Astrocyte (in vitro differentiated cells and primary cell): ENCODE measurements around the gene GLYATL3. TPM values are rescaled to one million over a fixed set of nuclear protein-coding genes. Genes with fewer than 3 reads are reported as not detected.

Source experiments
- DNase-seq: peaks from one replicate; pipeline ENCODE4 v3.0.0-alpha.2; 2010; ENCODE audit warnings: low read depth
- FAIRE-seq: peaks from 2 replicates; lab custom pipeline; 2011; peaks lifted over from hg19 to GRCh38; lab: Jason Lieb, UNC
- H2AFZ ChIP-seq: 2 replicates; pipeline ENCODE4 v1.6.0; 2012; ENCODE audit warnings: low read depth, low read length, inconsistent platforms
- H3K27ac ChIP-seq: 2 replicates; pipeline ENCODE4 v1.5.1; 2011; ENCODE audit warnings: low read depth, low read length, inconsistent platforms
- H3K27me3 ChIP-seq: 2 replicates; pipeline ENCODE4 v1.6.0; 2011; ENCODE audit warnings: low read length, inconsistent platforms; ENCODE audit not compliant: insufficient read depth
- H3K36me3 ChIP-seq: 2 replicates; pipeline ENCODE4 v1.5.1; 2011; ENCODE audit warnings: low read length, inconsistent platforms; ENCODE audit not compliant: insufficient read depth
- H3K4me1 ChIP-seq: 2 replicates; pipeline ENCODE4 v1.5.1; 2011; ENCODE audit warnings: low read length, inconsistent platforms; ENCODE audit not compliant: insufficient read depth
- H3K4me2 ChIP-seq: 2 replicates; pipeline ENCODE4 v1.6.0; 2012; ENCODE audit warnings: low read length, inconsistent platforms
- H3K4me3 ChIP-seq: 2 replicates; pipeline ENCODE4 v1.5.1; 2011; ENCODE audit warnings: low read depth, mild to moderate bottlenecking, low read length, inconsistent platforms; ENCODE audit not compliant: insufficient read depth
- H3K79me2 ChIP-seq: 2 replicates; pipeline ENCODE4 v1.6.0; 2012; ENCODE audit warnings: mild to moderate bottlenecking, low read length, inconsistent platforms; ENCODE audit not compliant: insufficient read depth
- H3K9ac ChIP-seq: 2 replicates; pipeline ENCODE4 v1.6.0; 2012; ENCODE audit warnings: mild to moderate bottlenecking, low read length, inconsistent platforms
- H3K9me3 ChIP-seq: 2 replicates; pipeline ENCODE4 v1.5.1; 2012; ENCODE audit warnings: low read depth, mild to moderate bottlenecking, low read length, inconsistent platforms; ENCODE audit not compliant: insufficient read depth
- H4K20me1 ChIP-seq: 2 replicates; pipeline ENCODE4 v1.6.0; 2012; ENCODE audit warnings: low read length, inconsistent platforms; ENCODE audit not compliant: insufficient read depth
- H3K27ac Mint-ChIP-seq: one replicate; pipeline ENCODE4 v1.8.0; 2021; ENCODE audit warnings: mild to moderate bottlenecking, mixed read lengths; ENCODE audit not compliant: unreplicated experiment
- H3K27me3 Mint-ChIP-seq: one replicate; pipeline ENCODE4 v1.8.0; 2021; ENCODE audit warnings: low read depth, mixed read lengths; ENCODE audit not compliant: unreplicated experiment
- H3K36me3 Mint-ChIP-seq: one replicate; pipeline ENCODE4 v1.8.0; 2021; ENCODE audit warnings: low read depth, mixed read lengths; ENCODE audit not compliant: unreplicated experiment
- H3K4me1 Mint-ChIP-seq: one replicate; pipeline ENCODE4 v1.8.0; 2021; ENCODE audit warnings: low read depth, mixed read lengths; ENCODE audit not compliant: unreplicated experiment
- H3K4me3 Mint-ChIP-seq: one replicate; pipeline ENCODE4 v1.8.0; 2021; ENCODE audit warnings: mild to moderate bottlenecking, moderate library complexity, mixed read lengths; ENCODE audit not compliant: unreplicated experiment
- H3K9me3 Mint-ChIP-seq: one replicate; pipeline ENCODE4 v1.8.0; 2021; ENCODE audit warnings: mild to moderate bottlenecking, mixed read lengths; ENCODE audit not compliant: unreplicated experiment
- EZH2 ChIP-seq: IDR thresholded peaks from 2 replicates; pipeline ENCODE4 v1.6.1; 2012; ENCODE audit warnings: mild to moderate bottlenecking, low read length, inconsistent platforms; ENCODE audit not compliant: insufficient read depth
- total RNA-seq: library from RNA; stranded (reverse); gene quantifications from 2 replicates; pipeline ENCODE4 v1.2.1, GENCODE V29; 2021
- TF ChIP-seq, protein P1 (sequence below): IDR thresholded peaks from 2 replicates; pipeline ENCODE4 v1.5.1; 2011; ENCODE audit warnings: low read depth, mild to moderate bottlenecking, inconsistent platforms, low read length, moderate library complexity; ENCODE audit not compliant: insufficient read depth

GLYATL3 gene
- total RNA-seq, 1 donor from 2014 or later, result not detected

DNA sequence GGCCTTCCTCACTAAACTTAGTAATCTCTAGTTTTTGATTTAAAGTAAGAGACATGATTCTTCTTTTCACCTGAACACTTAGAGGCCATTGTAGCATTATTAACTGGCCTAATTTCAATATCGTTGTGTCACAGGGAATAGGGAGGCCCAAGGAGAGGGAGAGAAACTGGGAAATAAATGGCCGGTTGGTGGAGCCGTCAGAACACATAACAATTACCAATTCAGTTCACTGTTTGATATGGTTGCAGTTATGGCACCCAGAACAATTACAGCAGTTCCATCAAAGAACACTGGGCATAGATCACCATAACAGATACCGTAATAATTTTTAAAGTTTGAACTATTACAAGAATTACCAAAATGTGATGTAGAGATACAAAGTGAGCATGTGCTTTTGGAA is 9.1 kb upstream of the GLYATL3 start:
- no peak for DNase-seq
- no peaks in the 10 kb centered on the region for H3K9me3 Mint-ChIP-seq
- Histone ChIP-seq H3K4me1 (no peaks in the 10 kb centered on the region), H2AFZ (no peak overlapping the region), H3K4me3 (no peak overlapping the region), H3K9me3 (no peaks in the 10 kb centered on the region), H3K36me3 (peaks cover 17% of the 10 kb centered on the region), H3K79me2 (no peaks in the 10 kb centered on the region), H3K27me3 (no peaks in the 10 kb centered on the region), H3K27ac (no peak overlapping the region), H3K9ac (no peak overlapping the region), H4K20me1 (no peaks in the 10 kb centered on the region), H3K4me2 (no peak overlapping the region)
- H3K36me3 Mint-ChIP-seq, result no peaks in the 10 kb centered on the region
- no peak for FAIRE-seq
- H3K4me1 Mint-ChIP-seq, result no peaks in the 10 kb centered on the region
- no peak overlapping the region for H3K4me3 Mint-ChIP-seq
- H3K27ac Mint-ChIP-seq, result no peak overlapping the region
- TF ChIP-seq, protein P1, sequence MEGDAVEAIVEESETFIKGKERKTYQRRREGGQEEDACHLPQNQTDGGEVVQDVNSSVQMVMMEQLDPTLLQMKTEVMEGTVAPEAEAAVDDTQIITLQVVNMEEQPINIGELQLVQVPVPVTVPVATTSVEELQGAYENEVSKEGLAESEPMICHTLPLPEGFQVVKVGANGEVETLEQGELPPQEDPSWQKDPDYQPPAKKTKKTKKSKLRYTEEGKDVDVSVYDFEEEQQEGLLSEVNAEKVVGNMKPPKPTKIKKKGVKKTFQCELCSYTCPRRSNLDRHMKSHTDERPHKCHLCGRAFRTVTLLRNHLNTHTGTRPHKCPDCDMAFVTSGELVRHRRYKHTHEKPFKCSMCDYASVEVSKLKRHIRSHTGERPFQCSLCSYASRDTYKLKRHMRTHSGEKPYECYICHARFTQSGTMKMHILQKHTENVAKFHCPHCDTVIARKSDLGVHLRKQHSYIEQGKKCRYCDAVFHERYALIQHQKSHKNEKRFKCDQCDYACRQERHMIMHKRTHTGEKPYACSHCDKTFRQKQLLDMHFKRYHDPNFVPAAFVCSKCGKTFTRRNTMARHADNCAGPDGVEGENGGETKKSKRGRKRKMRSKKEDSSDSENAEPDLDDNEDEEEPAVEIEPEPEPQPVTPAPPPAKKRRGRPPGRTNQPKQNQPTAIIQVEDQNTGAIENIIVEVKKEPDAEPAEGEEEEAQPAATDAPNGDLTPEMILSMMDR, result no peak
- no peak for TF ChIP-seq EZH2
- H3K27me3 Mint-ChIP-seq, result no peaks in the 10 kb centered on the region

GRCh38 chr6:49497304-49497703 is 2.4 kb upstream of the GLYATL3 start:
- H3K4me3 Mint-ChIP-seq, result no peak overlapping the region
- H3K27ac ChIP-seq, result no peak overlapping the region
- no peaks in the 10 kb centered on the region for H3K4me1 ChIP-seq
- H3K36me3 Mint-ChIP-seq, result no peaks in the 10 kb centered on the region
- no peak overlapping the region for H3K27ac Mint-ChIP-seq
- H3K4me2 ChIP-seq, result no peak overlapping the region
- H3K9me3 Mint-ChIP-seq, result no peaks in the 10 kb centered on the region
- no peak for FAIRE-seq
- no peak overlapping the region for H2AFZ ChIP-seq
- H3K9me3 ChIP-seq, result no peaks in the 10 kb centered on the region
- H3K9ac ChIP-seq, result no peak overlapping the region
- no peak overlapping the region for H3K4me3 ChIP-seq
- no peaks in the 10 kb centered on the region for H4K20me1 ChIP-seq
- H3K27me3 Mint-ChIP-seq, result no peaks in the 10 kb centered on the region
- no peaks in the 10 kb centered on the region for H3K79me2 ChIP-seq
- no peaks in the 10 kb centered on the region for H3K27me3 ChIP-seq
- H3K36me3 ChIP-seq, result no peaks in the 10 kb centered on the region
- TF ChIP-seq, protein P1, result no peak
- no peak for TF ChIP-seq EZH2
- no peak for DNase-seq
- no peaks in the 10 kb centered on the region for H3K4me1 Mint-ChIP-seq

DNA sequence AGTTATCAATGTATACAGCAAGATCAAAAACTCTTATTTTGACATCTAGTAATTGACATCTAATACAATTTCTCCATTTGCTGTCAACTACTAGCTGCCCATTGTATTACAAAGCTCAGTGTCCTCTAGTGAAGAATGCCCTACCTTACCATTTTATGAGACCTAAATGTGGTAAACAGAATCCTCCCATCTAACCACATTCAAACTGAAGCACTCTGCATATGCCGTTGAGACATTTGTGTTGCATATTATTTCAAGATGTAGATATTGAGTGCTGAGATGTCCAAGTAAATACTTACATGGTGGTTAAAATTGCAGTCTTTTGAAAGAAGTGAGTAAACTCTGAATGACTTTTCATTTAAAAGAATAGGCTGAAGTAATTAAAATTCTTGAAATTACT is 597 bp upstream of the GLYATL3 start:
- H3K4me1 ChIP-seq, result no peaks in the 10 kb centered on the region
- H3K27ac ChIP-seq, result no peak overlapping the region
- FAIRE-seq, result no peak
- H3K36me3 Mint-ChIP-seq, result no peaks in the 10 kb centered on the region
- H3K79me2 ChIP-seq, result no peaks in the 10 kb centered on the region
- no peak overlapping the region for H2AFZ ChIP-seq
- no peak overlapping the region for H3K9ac ChIP-seq
- DNase-seq, result no peak
- H3K9me3 ChIP-seq, result no peaks in the 10 kb centered on the region
- H3K27me3 Mint-ChIP-seq, result no peaks in the 10 kb centered on the region
- no peak overlapping the region for H3K4me2 ChIP-seq
- no peaks in the 10 kb centered on the region for H4K20me1 ChIP-seq
- H3K4me3 ChIP-seq, result no peak overlapping the region
- H3K4me1 Mint-ChIP-seq, result no peaks in the 10 kb centered on the region
- H3K36me3 ChIP-seq, result no peaks in the 10 kb centered on the region
- H3K9me3 Mint-ChIP-seq, result no peaks in the 10 kb centered on the region
- H3K27me3 ChIP-seq, result no peaks in the 10 kb centered on the region
- H3K4me3 Mint-ChIP-seq, result no peak overlapping the region
- H3K27ac Mint-ChIP-seq, result no peak overlapping the region
- TF ChIP-seq EZH2, result no peak
- TF ChIP-seq, protein P1, result no peak
